HepG2 (cell line): ENCODE data around the gene VMO1. TPM values are rescaled to one million over a fixed set of nuclear protein-coding genes. Genes with fewer than 3 reads are reported as not detected.

Experiments
- CHD4 ChIP-seq: fragments of 200-600 bp; sonication (generic); IDR thresholded peaks from 2 replicates; pipeline ENCODE4 v1.7.0; 2017; ENCODE audit warnings: mild to moderate bottlenecking, low read length, borderline replicate concordance
- MAFK ChIP-seq, 2 experiments: IDR thresholded peaks in 1 of 2; conservative IDR thresholded peaks in 1 of 2; 2 replicates each; pipeline ENCODE4 v1.6.1; 2011; ENCODE audit warnings: improper control_type of control experiment in 2 of 2, low read length in 2 of 2
- MIER2 ChIP-seq: IDR thresholded peaks from 2 replicates; pipeline ENCODE4 v1.6.1; 2016; ENCODE audit warnings: missing biosample characterization, missing genetic modification reagents
- MYNN ChIP-seq: sonication (generic); formaldehyde crosslinking; IDR thresholded peaks from 2 replicates; pipeline ENCODE4 v1.4.0; 2020; ENCODE audit warnings: mild to moderate bottlenecking, low read depth, missing genetic modification reagents
- NFKBIZ ChIP-seq: IDR thresholded peaks from 2 replicates; pipeline ENCODE4 v1.6.1; 2018; ENCODE audit warnings: missing genetic modification reagents, missing compliant biosample characterization
- ONECUT2 ChIP-seq: sonication (generic); formaldehyde crosslinking; IDR thresholded peaks from 2 replicates; pipeline ENCODE4 v1.4.0; 2020; ENCODE audit warnings: missing genetic modification reagents
- RBM22 ChIP-seq: fragments of 200-400 bp; formaldehyde crosslinking; optimal IDR thresholded peaks from 2 replicates; pipeline ENCODE3; 2017; ENCODE audit warnings: mild to moderate bottlenecking, low read length, moderate library complexity
- REL ChIP-seq: sonication (generic); formaldehyde crosslinking; conservative IDR thresholded peaks from 2 replicates; pipeline ENCODE4 v1.8.0; 2022; ENCODE audit warnings: mild to moderate bottlenecking, missing genetic modification reagents, moderate library complexity
- SMARCC2 ChIP-seq: fragments of 450-650 bp; IDR thresholded peaks from 2 replicates; pipeline ENCODE4 v1.6.1; 2017; ENCODE audit warnings: antibody characterized with exemption, mild to moderate bottlenecking
- SNAPC2 ChIP-seq: sonication (generic); formaldehyde crosslinking; IDR thresholded peaks from 2 replicates; pipeline ENCODE4 v1.8.1; 2022; ENCODE audit warnings: mild to moderate bottlenecking, missing genetic modification reagents
- SOX5 ChIP-seq: IDR thresholded peaks from 2 replicates; pipeline ENCODE4 v1.6.1; 2016; ENCODE audit warnings: borderline replicate concordance
- ZFP36L1 ChIP-seq: sonication (generic); formaldehyde crosslinking; IDR thresholded peaks from 2 replicates; pipeline ENCODE4 v1.8.0; 2022; ENCODE audit warnings: mild to moderate bottlenecking, missing genetic modification reagents, moderate library complexity
- ZFP41 ChIP-seq: sonication (generic); formaldehyde crosslinking; IDR thresholded peaks from 2 replicates; pipeline ENCODE4 v1.4.0; 2020; ENCODE audit warnings: mild to moderate bottlenecking, missing genetic modification reagents, borderline replicate concordance
- ZNF20 ChIP-seq: sonication (generic); formaldehyde crosslinking; IDR thresholded peaks from 2 replicates; pipeline ENCODE4 v1.4.0; 2020; ENCODE audit warnings: mild to moderate bottlenecking, moderate library complexity, missing genetic modification reagents
- ZNF558 ChIP-seq: sonication (generic); formaldehyde crosslinking; IDR thresholded peaks from 2 replicates; pipeline ENCODE4 v1.9.0; 2022; ENCODE audit warnings: mild to moderate bottlenecking, missing genetic modification reagents, borderline replicate concordance
- polyA plus RNA-seq, 8 experiments: library from polyadenylated mRNA; depleted of rRNA in 3 of 8; stranded (reverse) in 7 of 8; unstranded in 1 of 8; fragments of >200 nt; fragmentation: Illumina TruSeq in 4 of 8; extraction: Trizol in 4 of 8; gene quantifications; 2 replicates each; pipeline versions ENCODE4 v1.2.1 to v1.2.3, GENCODE V29; 2011 to 2016; ENCODE audit warnings: low read depth in 4 of 8, missing spikeins in 1 of 8, mixed read lengths in 1 of 8; ENCODE audit not compliant: insufficient read depth in 1 of 8
- total RNA-seq, 5 experiments: library from RNA; depleted of rRNA; stranded (reverse); fragments of >200 nt; fragmentation: Illumina TruSeq; extraction: Trizol; gene quantifications; 2 replicates each; pipeline ENCODE4 v1.2.3, GENCODE V29; 2016; ENCODE audit warnings: low read depth in 1 of 5
- TF ChIP-seq, protein P1 (sequence below): sonication (generic); formaldehyde crosslinking; conservative IDR thresholded peaks from 2 replicates; pipeline ENCODE4 v1.8.0; 2022; ENCODE audit warnings: low read depth, missing genetic modification reagents
- TF ChIP-seq, protein P2 (sequence below): fragments of 450-650 bp; IDR thresholded peaks from 2 replicates; pipeline ENCODE4 v1.6.1; 2017; ENCODE audit warnings: mild to moderate bottlenecking
- TF ChIP-seq, protein P3 (sequence below): sonication (generic); formaldehyde crosslinking; IDR thresholded peaks from 2 replicates; pipeline ENCODE4 v1.8.0; 2022; ENCODE audit warnings: missing genetic modification reagents, low read depth, mild to moderate bottlenecking, borderline replicate concordance
- TF ChIP-seq, protein P4 (sequence below): sonication (generic); IDR thresholded peaks from 2 replicates; pipeline ENCODE4 v1.6.1; 2016; ENCODE audit warnings: low read depth, borderline replicate concordance
- TF ChIP-seq, protein P5 (sequence below): IDR thresholded peaks from 2 replicates; pipeline ENCODE4 v1.6.1; 2016
- TF ChIP-seq, protein P6 (sequence below): sonication (generic); formaldehyde crosslinking; IDR thresholded peaks from 2 replicates; pipeline ENCODE4 v1.4.0; 2020; ENCODE audit warnings: missing genetic modification reagents, borderline replicate concordance

Gene VMO1
- total and polyA plus RNA-seq, 2 of the 13 experiments (the other 11 are each of a cell fraction or from before 2014, with no cell fraction given), result not detected

DNA sequence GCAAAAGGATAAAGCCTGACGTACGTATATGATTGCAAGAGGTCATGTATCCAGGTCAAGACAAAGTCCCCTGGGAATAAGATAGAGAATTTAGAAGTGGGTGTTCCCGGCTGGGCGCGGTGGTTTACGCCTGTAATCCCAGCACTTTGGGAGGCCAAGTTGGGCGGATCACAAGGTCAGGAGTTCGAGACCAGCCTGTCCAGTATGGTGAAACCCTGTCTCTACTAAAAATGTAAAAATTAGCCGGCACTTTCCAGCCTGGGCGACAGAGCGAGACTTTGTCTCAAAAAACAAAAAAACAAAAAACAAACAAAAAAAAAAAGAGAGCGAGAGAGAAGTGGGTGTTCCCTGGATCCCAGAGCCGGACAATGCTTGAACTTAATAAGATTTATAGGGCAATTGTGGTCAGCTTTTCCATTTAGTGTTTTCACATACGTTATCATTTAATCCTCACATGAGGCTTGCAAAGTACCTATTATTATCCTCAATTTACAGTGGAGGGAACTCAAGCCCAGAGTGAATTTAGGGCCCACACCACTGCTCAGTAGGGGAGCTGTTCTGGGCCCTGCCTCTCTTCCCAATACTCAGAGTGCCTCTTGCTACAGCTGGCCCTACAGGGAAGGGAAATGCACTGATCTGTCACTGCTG, 2.1 kb upstream of the VMO1 start (continued):
- TF ChIP-seq, protein P1, sequence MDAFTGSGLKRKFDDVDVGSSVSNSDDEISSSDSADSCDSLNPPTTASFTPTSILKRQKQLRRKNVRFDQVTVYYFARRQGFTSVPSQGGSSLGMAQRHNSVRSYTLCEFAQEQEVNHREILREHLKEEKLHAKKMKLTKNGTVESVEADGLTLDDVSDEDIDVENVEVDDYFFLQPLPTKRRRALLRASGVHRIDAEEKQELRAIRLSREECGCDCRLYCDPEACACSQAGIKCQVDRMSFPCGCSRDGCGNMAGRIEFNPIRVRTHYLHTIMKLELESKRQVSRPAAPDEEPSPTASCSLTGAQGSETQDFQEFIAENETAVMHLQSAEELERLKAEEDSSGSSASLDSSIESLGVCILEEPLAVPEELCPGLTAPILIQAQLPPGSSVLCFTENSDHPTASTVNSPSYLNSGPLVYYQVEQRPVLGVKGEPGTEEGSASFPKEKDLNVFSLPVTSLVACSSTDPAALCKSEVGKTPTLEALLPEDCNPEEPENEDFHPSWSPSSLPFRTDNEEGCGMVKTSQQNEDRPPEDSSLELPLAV (CRISPR knock-in tag), result no peak
- 0 out of 2 replicates have a peak, but pooled peaks have one; percentile 3 for TF ChIP-seq ZFP41 (CRISPR knock-in tag)
- TF ChIP-seq, protein P2, sequence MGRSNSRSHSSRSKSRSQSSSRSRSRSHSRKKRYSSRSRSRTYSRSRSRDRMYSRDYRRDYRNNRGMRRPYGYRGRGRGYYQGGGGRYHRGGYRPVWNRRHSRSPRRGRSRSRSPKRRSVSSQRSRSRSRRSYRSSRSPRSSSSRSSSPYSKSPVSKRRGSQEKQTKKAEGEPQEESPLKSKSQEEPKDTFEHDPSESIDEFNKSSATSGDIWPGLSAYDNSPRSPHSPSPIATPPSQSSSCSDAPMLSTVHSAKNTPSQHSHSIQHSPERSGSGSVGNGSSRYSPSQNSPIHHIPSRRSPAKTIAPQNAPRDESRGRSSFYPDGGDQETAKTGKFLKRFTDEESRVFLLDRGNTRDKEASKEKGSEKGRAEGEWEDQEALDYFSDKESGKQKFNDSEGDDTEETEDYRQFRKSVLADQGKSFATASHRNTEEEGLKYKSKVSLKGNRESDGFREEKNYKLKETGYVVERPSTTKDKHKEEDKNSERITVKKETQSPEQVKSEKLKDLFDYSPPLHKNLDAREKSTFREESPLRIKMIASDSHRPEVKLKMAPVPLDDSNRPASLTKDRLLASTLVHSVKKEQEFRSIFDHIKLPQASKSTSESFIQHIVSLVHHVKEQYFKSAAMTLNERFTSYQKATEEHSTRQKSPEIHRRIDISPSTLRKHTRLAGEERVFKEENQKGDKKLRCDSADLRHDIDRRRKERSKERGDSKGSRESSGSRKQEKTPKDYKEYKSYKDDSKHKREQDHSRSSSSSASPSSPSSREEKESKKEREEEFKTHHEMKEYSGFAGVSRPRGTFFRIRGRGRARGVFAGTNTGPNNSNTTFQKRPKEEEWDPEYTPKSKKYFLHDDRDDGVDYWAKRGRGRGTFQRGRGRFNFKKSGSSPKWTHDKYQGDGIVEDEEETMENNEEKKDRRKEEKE, result no peak
- no peak for TF ChIP-seq ZNF558 (CRISPR knock-in tag)
- no peak for TF ChIP-seq SOX5 (CRISPR knock-in tag)
- TF ChIP-seq SNAPC2 (CRISPR knock-in tag), result no peak
- TF ChIP-seq ZFP36L1 (CRISPR knock-in tag), result peak; percentile 72; the same call in 1 of the 2 replicates
- TF ChIP-seq MYNN (CRISPR knock-in tag), result 0 out of 2 replicates have a peak, but pooled peaks have one; percentile 7
- TF ChIP-seq MAFK (conservative IDR thresholded peaks at IDR 0.05 in 1 of 2, IDR thresholded peaks at IDR 0.05 in 1 of 2; ENCODE audit: low read length in 2 of 2), result no peak
- TF ChIP-seq, protein P3, sequence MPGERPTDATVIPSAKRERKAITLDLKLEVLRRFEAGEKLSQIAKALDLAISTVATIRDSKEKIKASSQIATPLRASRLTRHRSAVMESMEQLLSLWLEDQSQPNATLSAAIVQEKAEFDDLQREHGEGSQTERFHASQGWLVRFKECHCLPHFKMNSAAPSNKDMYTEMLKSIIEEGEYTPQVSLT, result no peak
- TF ChIP-seq ZNF20 (CRISPR knock-in tag), result no peak
- no peak for TF ChIP-seq NFKBIZ (CRISPR knock-in tag)
- no peak for TF ChIP-seq REL (CRISPR knock-in tag)
- TF ChIP-seq, protein P4, sequence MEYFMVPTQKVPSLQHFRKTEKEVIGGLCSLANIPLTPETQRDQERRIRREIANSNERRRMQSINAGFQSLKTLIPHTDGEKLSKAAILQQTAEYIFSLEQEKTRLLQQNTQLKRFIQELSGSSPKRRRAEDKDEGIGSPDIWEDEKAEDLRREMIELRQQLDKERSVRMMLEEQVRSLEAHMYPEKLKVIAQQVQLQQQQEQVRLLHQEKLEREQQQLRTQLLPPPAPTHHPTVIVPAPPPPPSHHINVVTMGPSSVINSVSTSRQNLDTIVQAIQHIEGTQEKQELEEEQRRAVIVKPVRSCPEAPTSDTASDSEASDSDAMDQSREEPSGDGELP, result no peak; the same call in 1 of the 2 replicates
- TF ChIP-seq RBM22, result no peak
- TF ChIP-seq ONECUT2 (CRISPR knock-in tag), result no peak
- TF ChIP-seq, protein P5, sequence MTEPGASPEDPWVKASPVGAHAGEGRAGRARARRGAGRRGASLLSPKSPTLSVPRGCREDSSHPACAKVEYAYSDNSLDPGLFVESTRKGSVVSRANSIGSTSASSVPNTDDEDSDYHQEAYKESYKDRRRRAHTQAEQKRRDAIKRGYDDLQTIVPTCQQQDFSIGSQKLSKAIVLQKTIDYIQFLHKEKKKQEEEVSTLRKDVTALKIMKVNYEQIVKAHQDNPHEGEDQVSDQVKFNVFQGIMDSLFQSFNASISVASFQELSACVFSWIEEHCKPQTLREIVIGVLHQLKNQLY (CRISPR knock-in tag), result no peak
- TF ChIP-seq CHD4, result peak; percentile 93
- TF ChIP-seq, protein P6, sequence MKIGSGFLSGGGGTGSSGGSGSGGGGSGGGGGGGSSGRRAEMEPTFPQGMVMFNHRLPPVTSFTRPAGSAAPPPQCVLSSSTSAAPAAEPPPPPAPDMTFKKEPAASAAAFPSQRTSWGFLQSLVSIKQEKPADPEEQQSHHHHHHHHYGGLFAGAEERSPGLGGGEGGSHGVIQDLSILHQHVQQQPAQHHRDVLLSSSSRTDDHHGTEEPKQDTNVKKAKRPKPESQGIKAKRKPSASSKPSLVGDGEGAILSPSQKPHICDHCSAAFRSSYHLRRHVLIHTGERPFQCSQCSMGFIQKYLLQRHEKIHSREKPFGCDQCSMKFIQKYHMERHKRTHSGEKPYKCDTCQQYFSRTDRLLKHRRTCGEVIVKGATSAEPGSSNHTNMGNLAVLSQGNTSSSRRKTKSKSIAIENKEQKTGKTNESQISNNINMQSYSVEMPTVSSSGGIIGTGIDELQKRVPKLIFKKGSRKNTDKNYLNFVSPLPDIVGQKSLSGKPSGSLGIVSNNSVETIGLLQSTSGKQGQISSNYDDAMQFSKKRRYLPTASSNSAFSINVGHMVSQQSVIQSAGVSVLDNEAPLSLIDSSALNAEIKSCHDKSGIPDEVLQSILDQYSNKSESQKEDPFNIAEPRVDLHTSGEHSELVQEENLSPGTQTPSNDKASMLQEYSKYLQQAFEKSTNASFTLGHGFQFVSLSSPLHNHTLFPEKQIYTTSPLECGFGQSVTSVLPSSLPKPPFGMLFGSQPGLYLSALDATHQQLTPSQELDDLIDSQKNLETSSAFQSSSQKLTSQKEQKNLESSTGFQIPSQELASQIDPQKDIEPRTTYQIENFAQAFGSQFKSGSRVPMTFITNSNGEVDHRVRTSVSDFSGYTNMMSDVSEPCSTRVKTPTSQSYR, result no peak
- no peak for TF ChIP-seq MIER2
- TF ChIP-seq SMARCC2, result no peak
